ENCODE data around the gene SAP25.

DNA sequence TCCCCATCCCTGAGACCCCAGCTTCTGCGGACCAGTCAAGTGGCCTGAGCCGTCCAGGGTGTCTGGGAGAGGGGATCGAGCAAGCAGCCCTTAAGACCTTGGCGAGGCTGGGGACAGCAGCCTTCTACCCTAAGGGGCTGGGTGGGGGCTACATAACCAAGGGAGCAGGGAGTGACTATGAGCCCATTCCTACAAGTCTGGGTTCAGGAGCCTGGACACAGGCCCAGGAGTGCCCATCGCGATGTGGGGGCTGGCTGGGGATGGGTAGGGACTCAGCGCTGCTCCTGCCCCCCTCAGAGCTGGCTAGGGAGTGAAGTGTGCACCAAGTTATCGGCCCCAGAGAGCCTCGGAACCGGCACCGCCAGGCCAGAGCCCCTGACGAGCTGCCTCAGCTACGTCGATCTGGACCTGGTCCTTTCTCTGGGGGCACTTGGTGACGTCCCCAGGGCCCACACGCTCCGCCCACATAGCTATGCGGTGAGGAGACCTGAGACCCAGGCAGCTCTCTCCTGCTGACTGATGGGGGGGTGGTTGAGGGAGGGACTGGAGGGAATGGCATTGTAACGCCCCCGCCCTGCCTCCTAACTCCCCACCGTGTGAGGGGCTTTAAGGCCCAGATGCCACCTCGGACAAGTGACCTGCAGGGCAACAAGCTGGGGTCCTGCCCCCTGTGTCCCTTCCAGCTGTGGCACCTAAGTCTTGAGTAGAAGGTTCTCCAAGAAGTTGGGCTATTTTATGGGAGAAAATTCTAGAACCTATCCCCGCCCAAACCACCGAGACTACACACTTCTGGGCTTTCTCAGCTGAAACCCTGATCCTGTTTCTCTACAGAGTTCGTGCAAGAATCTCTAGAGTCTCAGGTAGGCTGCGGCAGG, 2.5 kb downstream of the SAP25 start:
- TF ChIP-seq EZH2 (IDR thresholded peaks at IDR 0.05; ENCODE audit: borderline replicate concordance, low read length), result no peak
- TF ChIP-seq, protein P1, sequence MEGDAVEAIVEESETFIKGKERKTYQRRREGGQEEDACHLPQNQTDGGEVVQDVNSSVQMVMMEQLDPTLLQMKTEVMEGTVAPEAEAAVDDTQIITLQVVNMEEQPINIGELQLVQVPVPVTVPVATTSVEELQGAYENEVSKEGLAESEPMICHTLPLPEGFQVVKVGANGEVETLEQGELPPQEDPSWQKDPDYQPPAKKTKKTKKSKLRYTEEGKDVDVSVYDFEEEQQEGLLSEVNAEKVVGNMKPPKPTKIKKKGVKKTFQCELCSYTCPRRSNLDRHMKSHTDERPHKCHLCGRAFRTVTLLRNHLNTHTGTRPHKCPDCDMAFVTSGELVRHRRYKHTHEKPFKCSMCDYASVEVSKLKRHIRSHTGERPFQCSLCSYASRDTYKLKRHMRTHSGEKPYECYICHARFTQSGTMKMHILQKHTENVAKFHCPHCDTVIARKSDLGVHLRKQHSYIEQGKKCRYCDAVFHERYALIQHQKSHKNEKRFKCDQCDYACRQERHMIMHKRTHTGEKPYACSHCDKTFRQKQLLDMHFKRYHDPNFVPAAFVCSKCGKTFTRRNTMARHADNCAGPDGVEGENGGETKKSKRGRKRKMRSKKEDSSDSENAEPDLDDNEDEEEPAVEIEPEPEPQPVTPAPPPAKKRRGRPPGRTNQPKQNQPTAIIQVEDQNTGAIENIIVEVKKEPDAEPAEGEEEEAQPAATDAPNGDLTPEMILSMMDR (IDR thresholded peaks at IDR 0.05; ENCODE audit: low read length), result no peak

All from OCI-LY1 (cell line).